ENCODE measurements around the gene GCNT2.

- TF ChIP-seq, protein P1, sequence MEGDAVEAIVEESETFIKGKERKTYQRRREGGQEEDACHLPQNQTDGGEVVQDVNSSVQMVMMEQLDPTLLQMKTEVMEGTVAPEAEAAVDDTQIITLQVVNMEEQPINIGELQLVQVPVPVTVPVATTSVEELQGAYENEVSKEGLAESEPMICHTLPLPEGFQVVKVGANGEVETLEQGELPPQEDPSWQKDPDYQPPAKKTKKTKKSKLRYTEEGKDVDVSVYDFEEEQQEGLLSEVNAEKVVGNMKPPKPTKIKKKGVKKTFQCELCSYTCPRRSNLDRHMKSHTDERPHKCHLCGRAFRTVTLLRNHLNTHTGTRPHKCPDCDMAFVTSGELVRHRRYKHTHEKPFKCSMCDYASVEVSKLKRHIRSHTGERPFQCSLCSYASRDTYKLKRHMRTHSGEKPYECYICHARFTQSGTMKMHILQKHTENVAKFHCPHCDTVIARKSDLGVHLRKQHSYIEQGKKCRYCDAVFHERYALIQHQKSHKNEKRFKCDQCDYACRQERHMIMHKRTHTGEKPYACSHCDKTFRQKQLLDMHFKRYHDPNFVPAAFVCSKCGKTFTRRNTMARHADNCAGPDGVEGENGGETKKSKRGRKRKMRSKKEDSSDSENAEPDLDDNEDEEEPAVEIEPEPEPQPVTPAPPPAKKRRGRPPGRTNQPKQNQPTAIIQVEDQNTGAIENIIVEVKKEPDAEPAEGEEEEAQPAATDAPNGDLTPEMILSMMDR (IDR thresholded peaks at IDR 0.05): no peak
- TF ChIP-seq POLR2A (IDR thresholded peaks at IDR 0.05): peak in 1 of 4 donors; percentile 28
These were observed 138.7 kb downstream of the GCNT2 start for GRCh38 chr6:10659699-10660348.

Measured in upper lobe of left lung (tissue), 4 donors.